ENCODE data around the gene RAMP1.
A peak's percentile ranks its signal among the peaks of the same experiment; 100 is the strongest.

Gene RAMP1

GRCh38 chr2:237886685-237887481 is 27.5 kb downstream of the RAMP1 start:
- no peak for TF ChIP-seq CTCF (IDR thresholded peaks at IDR 0.05; ENCODE audit: low read depth, low read length)
- peak; percentile 35 to 95 for DNase-seq (ENCODE audit: low read depth in 2 of 2)
- H3K4me3 ChIP-seq (replicated peaks in 1 of 2; ENCODE audit: low read depth in 2 of 2, low read length in 2 of 2), result no peak overlapping the region

GRCh38 chr2:237888389-237888788 is 29.0 kb downstream of the RAMP1 start:
- DNase-seq (ENCODE audit: low read depth in 2 of 2), result peak; percentile 80 to 88
- TF ChIP-seq CTCF (IDR thresholded peaks at IDR 0.05; ENCODE audit: low read depth, low read length), result no peak
- H3K4me3 ChIP-seq (replicated peaks in 1 of 2; ENCODE audit: low read depth in 2 of 2, low read length in 2 of 2), result no peak overlapping the region

GRCh38 chr2:237889016-237889415 is 29.6 kb downstream of the RAMP1 start:
- H3K4me3 ChIP-seq (replicated peaks in 1 of 2; ENCODE audit: low read depth in 2 of 2, low read length in 2 of 2), result no peak overlapping the region
- TF ChIP-seq CTCF (IDR thresholded peaks at IDR 0.05; ENCODE audit: low read depth, low read length), result no peak
- DNase-seq (ENCODE audit: low read depth in 2 of 2), result no peak

GRCh38 chr2:237889811-237890210 is 30.4 kb downstream of the RAMP1 start:
- no peak for DNase-seq (ENCODE audit: low read depth in 2 of 2)
- TF ChIP-seq CTCF (IDR thresholded peaks at IDR 0.05; ENCODE audit: low read depth, low read length), result no peak
- H3K4me3 ChIP-seq (replicated peaks in 1 of 2; ENCODE audit: low read depth in 2 of 2, low read length in 2 of 2), result no peak overlapping the region

- H3K4me3 ChIP-seq (replicated peaks in 1 of 2; ENCODE audit: low read depth in 2 of 2, low read length in 2 of 2), result no peak overlapping the region
- no peak for DNase-seq (ENCODE audit: low read depth in 2 of 2)
- TF ChIP-seq CTCF (IDR thresholded peaks at IDR 0.05; ENCODE audit: low read depth, low read length), result no peak
These were observed 33.1 kb downstream of the RAMP1 start for GRCh38 chr2:237892478-237892877.

- DNase-seq (ENCODE audit: low read depth in 2 of 2), result no peak
- no peak overlapping the region for H3K4me3 ChIP-seq (replicated peaks in 1 of 2; ENCODE audit: low read depth in 2 of 2, low read length in 2 of 2)
- TF ChIP-seq CTCF (IDR thresholded peaks at IDR 0.05; ENCODE audit: low read depth, low read length), result no peak
These were observed 33.7 kb downstream of the RAMP1 start for GRCh38 chr2:237892984-237893595.

Measured in cardiac fibroblast (primary cell).